ENCODE measurements around the gene REEP3. TPM values are rescaled to one million over a fixed set of nuclear protein-coding genes. Genes with fewer than 3 reads are reported as not detected.

Gene REEP3
- total RNA-seq, 4 donors from 2014 or later = 23.9 to 50.1 (median 36.7) TPM

DNA sequence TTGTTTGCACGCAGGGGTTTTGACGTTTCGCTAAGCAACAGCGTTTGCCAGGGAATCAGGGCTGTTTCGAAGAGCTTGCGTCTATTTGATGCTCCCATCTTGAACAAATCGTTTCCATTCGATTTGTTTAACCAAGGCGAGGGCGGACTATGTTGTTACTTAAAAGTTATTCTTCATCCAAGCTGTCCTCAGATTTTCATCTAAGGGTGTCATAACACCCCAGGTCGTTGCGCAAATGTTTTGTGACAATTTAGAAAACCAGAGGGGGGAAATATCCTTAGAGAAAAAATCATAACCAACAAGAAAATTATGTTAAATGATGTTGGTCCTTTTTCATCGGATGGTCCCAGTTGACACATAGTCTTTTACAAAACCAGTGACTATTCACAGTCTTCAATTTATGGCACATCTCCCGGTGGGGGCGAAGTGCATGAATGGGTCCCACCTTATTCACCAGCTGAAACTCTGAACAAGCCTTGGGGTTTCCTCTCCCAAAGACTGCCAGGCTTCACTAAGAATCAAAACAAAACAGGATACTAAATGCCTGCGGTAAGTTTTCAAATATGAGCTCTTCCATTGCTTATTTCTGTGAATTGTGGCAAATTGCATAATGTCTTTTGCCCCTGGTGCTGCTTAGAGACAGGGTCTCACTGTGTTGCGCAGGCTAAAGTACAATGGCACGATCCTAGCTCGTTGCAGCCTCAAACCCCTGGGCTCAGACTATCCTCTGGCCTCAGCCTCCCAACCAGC is 109.9 kb downstream of the REEP3 start:
- no peaks in the 10 kb centered on the region for H3K36me3 ChIP-seq
- H3K4me1 ChIP-seq = peaks cover 7 to 29% (median 23%) of the 10 kb centered on the region in 4 donors
- DNase-seq = no peak
- no peaks in the 10 kb centered on the region for H3K27me3 ChIP-seq
- WGBS, 2 donors (ENCODE audit: low coverage in 1 of 2) = 2 to 23% methylated on average over 14 to 18 of the region's 19 CpGs
- H3K4me3 ChIP-seq = peak overlapping the region; percentile 36 to 71 (median 61)
- peak overlapping the region; percentile 97 to 100 (median 98) for H3K27ac ChIP-seq
- intact Hi-C loops (cut with DNase I; ENCODE audit: low total_unique reads) = loop anchor here (2.0 kb wide), 1 partner anchor 108 kb away; no protein-coding TSS in a partner anchor
- in situ Hi-C loops (cut with MboI; ENCODE audit: low pct_ligation_motif_present in 1 of 4, low pct_unique_long_range_greater_than_20kb in 1 of 4, low sequenced_read_pairs in 3 of 4) = loop anchor here (5.0 to 25.0 kb wide), 4 partner anchors 81 to 419 kb away; no protein-coding TSS in a partner anchor
- no peak for TF ChIP-seq EP300 (IDR thresholded peaks at IDR 0.05; ENCODE audit: low read depth)
- peak in 1 of 3 donors; percentile 3 for TF ChIP-seq POLR2AphosphoS5 (IDR thresholded peaks at IDR 0.05)
- no peak for TF ChIP-seq POLR2A (IDR thresholded peaks at IDR 0.05)
- TF ChIP-seq, protein P1, sequence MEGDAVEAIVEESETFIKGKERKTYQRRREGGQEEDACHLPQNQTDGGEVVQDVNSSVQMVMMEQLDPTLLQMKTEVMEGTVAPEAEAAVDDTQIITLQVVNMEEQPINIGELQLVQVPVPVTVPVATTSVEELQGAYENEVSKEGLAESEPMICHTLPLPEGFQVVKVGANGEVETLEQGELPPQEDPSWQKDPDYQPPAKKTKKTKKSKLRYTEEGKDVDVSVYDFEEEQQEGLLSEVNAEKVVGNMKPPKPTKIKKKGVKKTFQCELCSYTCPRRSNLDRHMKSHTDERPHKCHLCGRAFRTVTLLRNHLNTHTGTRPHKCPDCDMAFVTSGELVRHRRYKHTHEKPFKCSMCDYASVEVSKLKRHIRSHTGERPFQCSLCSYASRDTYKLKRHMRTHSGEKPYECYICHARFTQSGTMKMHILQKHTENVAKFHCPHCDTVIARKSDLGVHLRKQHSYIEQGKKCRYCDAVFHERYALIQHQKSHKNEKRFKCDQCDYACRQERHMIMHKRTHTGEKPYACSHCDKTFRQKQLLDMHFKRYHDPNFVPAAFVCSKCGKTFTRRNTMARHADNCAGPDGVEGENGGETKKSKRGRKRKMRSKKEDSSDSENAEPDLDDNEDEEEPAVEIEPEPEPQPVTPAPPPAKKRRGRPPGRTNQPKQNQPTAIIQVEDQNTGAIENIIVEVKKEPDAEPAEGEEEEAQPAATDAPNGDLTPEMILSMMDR (IDR thresholded peaks at IDR 0.05) = no peak
- no peaks in the 10 kb centered on the region for H3K9me3 ChIP-seq

DNA sequence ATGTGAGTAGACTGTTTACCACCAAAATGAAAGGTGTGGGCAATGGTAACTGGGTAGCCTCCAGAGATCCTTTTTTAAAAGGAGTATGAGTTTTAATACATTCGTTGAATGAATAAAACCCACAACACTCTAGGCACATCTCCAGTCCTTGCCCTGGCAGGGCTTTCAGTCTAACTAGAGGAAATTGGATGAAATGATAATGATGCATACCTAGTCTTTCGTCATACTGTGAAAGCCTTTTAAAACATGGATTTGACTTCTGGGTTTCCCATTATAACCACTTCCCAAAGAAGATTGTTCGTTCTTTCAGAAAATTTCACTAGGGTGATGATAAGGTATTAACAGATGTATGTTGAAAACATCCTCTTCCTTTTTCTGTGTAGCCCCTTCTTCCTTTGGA is 110.8 kb downstream of the REEP3 start:
- Histone ChIP-seq H3K4me3 (no peak overlapping the region), H3K27ac (peak overlapping the region; percentile 97 to 100 (median 98)), H3K4me1 (peaks cover 7 to 29% (median 22%) of the 10 kb centered on the region in 4 donors), H3K27me3 (no peaks in the 10 kb centered on the region), H3K36me3 (no peaks in the 10 kb centered on the region), H3K9me3 (no peaks in the 10 kb centered on the region)
- no peak for TF ChIP-seq EP300 (IDR thresholded peaks at IDR 0.05; ENCODE audit: low read depth)
- no peak for TF ChIP-seq POLR2A (IDR thresholded peaks at IDR 0.05)
- no peak for TF ChIP-seq POLR2AphosphoS5 (IDR thresholded peaks at IDR 0.05)
- TF ChIP-seq, protein P1 (IDR thresholded peaks at IDR 0.05) = no peak
- intact Hi-C loops (cut with DNase I; ENCODE audit: low total_unique reads) (loop anchor here (2.0 kb wide), 1 partner anchor 109 kb away; no protein-coding TSS in a partner anchor), in situ Hi-C loops (cut with MboI; ENCODE audit: low pct_ligation_motif_present in 1 of 4, low pct_unique_long_range_greater_than_20kb in 1 of 4, low sequenced_read_pairs in 3 of 4) (loop anchor here (5.0 to 25.0 kb wide), 4 partner anchors 80 to 420 kb away; no protein-coding TSS in a partner anchor)
- no peak for DNase-seq
- WGBS, 2 donors (ENCODE audit: low coverage in 1 of 2) = 54 to 60% methylated on average over 3 of the region's 3 CpGs

DNA sequence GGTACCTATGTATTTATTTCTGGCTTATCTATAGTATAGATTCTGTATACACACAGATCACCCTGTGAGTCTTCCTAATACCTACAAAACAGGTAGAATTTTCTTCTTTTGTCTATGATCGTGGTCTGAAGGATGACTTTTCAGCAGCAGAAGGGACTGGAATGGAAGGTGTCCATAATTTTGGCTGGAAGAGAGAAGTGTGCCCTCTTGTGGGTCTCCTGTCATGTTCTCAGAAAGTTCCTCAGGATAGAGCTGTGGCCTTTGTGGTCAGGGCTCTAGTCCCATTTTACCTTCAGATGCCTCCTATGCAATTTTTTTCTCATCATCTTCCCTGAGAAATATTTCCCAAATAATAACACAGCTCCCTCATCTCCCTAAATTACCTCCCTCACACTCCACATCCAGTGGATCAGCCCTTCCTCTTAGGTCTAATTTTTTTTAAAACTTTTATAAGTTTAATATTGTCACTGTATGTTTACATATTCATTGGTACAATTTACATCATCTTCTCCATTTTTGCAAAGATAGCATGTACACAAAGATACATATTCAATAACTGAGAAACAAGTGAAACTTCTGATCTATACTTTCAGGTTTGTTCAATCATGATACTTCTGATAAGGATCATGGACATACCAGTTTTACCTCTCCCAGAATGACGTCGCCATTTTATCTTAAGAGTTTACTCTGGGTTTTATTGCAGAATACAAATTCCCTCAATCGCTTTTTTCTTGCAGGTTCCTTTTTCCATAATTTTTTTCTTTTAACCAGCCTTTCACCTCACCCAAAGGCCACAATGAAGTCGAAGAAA is 112.7 kb downstream of the REEP3 start:
- intact Hi-C loops (cut with DNase I; ENCODE audit: low total_unique reads) = no loop called here
- in situ Hi-C loops (cut with MboI; ENCODE audit: low pct_ligation_motif_present in 1 of 4, low pct_unique_long_range_greater_than_20kb in 1 of 4, low sequenced_read_pairs in 3 of 4) = loop anchor here (5.0 to 25.0 kb wide), 4 partner anchors 78 to 422 kb away; no protein-coding TSS in a partner anchor
- Histone ChIP-seq H3K9me3 (no peaks in the 10 kb centered on the region), H3K4me3 (no peak overlapping the region), H3K27me3 (no peaks in the 10 kb centered on the region), H3K36me3 (no peaks in the 10 kb centered on the region), H3K4me1 (peaks cover 0 to 17% (median 8%) of the 10 kb centered on the region in 4 donors), H3K27ac (no peak overlapping the region)
- TF ChIP-seq, protein P1 (IDR thresholded peaks at IDR 0.05) = peak in 3 of 5 experiments; percentile 6 to 26 (median 23)
- TF ChIP-seq EP300 (IDR thresholded peaks at IDR 0.05; ENCODE audit: low read depth) = no peak
- DNase-seq = no peak
- 45 to 59% methylated on average over 5 of the region's 5 CpGs for WGBS, 2 donors (ENCODE audit: low coverage in 1 of 2)

All from transverse colon (tissue), 4 donors.